ENCODE data around the gene ZNF432. TPM values are rescaled to one million over a fixed set of nuclear protein-coding genes. Genes with fewer than 3 reads are reported as not detected.

Gene ZNF432
- total and polyA plus RNA-seq, 10 donors = 4.5 to 20.8 (median 10.8) TPM

DNA sequence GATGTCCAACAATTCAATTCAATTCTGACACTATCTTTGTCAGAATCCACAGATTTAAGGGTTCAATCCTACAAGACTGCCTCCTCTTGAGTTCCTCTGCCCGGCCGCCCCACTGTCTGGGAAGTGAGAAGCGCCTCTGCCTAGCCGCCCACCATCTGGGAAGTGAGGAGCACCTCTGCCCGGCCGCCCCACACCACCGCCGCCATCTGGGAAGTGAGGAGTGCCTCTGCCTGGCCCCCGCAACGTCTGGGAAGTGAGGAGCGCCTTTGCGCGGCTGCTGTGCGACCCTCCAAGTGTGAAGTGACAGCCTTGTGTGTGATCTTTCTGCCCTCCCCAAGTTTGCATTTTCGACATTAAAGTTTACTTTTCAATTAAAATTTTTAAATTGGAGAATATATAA lies 26.4 kb downstream of the ZNF432 start:
- peaks cover 3 to 11% (median 8%) of the 10 kb centered on the region in 6 donors for H3K4me1 ChIP-seq
- peaks cover 28 to 99% (median 89%) of the 10 kb centered on the region in 6 donors for H3K36me3 ChIP-seq
- intact Hi-C loops (cut with DNase I; ENCODE audit: low total_unique reads) = no loop called here
- no peaks in the 10 kb centered on the region for H3K27me3 ChIP-seq (replicated peaks in 1 of 7)
- no peak overlapping the region for H3K27ac ChIP-seq
- no peak for DNase-seq
- peaks cover 15 to 100% (median 99%) of the 10 kb centered on the region in 8 donors for H3K9me3 ChIP-seq
- no peak overlapping the region for H3K4me3 ChIP-seq
- 96 to 98% (median 97%) methylated on average over 15 of the region's 15 CpGs for WGBS, 5 donors
- no peak for TF ChIP-seq POLR2A (IDR thresholded peaks at IDR 0.05)
- TF ChIP-seq POLR2AphosphoS5 (IDR thresholded peaks at IDR 0.05) = no peak

GRCh38 chr19:52020506-52020905 lies 28.1 kb downstream of the ZNF432 start:
- peaks cover 22 to 100% (median 100%) of the 10 kb centered on the region in 8 donors for H3K9me3 ChIP-seq
- TF ChIP-seq POLR2AphosphoS5 (IDR thresholded peaks at IDR 0.05) (no peak), POLR2A (IDR thresholded peaks at IDR 0.05) (no peak)
- TF ChIP-seq, protein P1, sequence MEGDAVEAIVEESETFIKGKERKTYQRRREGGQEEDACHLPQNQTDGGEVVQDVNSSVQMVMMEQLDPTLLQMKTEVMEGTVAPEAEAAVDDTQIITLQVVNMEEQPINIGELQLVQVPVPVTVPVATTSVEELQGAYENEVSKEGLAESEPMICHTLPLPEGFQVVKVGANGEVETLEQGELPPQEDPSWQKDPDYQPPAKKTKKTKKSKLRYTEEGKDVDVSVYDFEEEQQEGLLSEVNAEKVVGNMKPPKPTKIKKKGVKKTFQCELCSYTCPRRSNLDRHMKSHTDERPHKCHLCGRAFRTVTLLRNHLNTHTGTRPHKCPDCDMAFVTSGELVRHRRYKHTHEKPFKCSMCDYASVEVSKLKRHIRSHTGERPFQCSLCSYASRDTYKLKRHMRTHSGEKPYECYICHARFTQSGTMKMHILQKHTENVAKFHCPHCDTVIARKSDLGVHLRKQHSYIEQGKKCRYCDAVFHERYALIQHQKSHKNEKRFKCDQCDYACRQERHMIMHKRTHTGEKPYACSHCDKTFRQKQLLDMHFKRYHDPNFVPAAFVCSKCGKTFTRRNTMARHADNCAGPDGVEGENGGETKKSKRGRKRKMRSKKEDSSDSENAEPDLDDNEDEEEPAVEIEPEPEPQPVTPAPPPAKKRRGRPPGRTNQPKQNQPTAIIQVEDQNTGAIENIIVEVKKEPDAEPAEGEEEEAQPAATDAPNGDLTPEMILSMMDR (IDR thresholded peaks at IDR 0.05 in 8 of 11, conservative IDR thresholded peaks at IDR 0.05 in 3 of 11) = no peak
- H3K27me3 ChIP-seq (replicated peaks in 1 of 7) = no peaks in the 10 kb centered on the region
- intact Hi-C loops (cut with DNase I; ENCODE audit: low total_unique reads) = no loop called here
- no peak for DNase-seq
- WGBS, 5 donors = 94 to 98% (median 96%) methylated on average over 4 of the region's 4 CpGs
- H3K4me1 ChIP-seq = no peaks in the 10 kb centered on the region
- no peak overlapping the region for H3K27ac ChIP-seq
- peaks cover 35 to 100% (median 100%) of the 10 kb centered on the region in 6 donors for H3K36me3 ChIP-seq
- H3K4me3 ChIP-seq = peak overlapping the region in 1 of 8 donors; percentile 7

- intact Hi-C loops (cut with DNase I; ENCODE audit: low total_unique reads) = no loop called here
- Histone ChIP-seq H3K36me3 (peaks cover 0 to 27% (median 12%) of the 10 kb centered on the region in 6 donors), H3K27ac (no peak overlapping the region), H3K4me3 (no peak overlapping the region), H3K4me1 (peaks cover 6 to 21% (median 12%) of the 10 kb centered on the region in 6 donors), H3K27me3 (replicated peaks in 1 of 7) (no peaks in the 10 kb centered on the region), H3K9me3 (peaks cover 2 to 85% (median 71%) of the 10 kb centered on the region in 8 donors)
- no peak for TF ChIP-seq POLR2A (IDR thresholded peaks at IDR 0.05)
- TF ChIP-seq, protein P1 (IDR thresholded peaks at IDR 0.05 in 8 of 11, conservative IDR thresholded peaks at IDR 0.05 in 3 of 11) = no peak
- no peak for TF ChIP-seq POLR2AphosphoS5 (IDR thresholded peaks at IDR 0.05)
- WGBS, 5 donors = 90 to 100% (median 93%) methylated on average over 1 of the region's 1 CpG
- no peak for DNase-seq
Measured at GRCh38 chr19:52010674-52011073, 38.0 kb downstream of the ZNF432 start.

DNA sequence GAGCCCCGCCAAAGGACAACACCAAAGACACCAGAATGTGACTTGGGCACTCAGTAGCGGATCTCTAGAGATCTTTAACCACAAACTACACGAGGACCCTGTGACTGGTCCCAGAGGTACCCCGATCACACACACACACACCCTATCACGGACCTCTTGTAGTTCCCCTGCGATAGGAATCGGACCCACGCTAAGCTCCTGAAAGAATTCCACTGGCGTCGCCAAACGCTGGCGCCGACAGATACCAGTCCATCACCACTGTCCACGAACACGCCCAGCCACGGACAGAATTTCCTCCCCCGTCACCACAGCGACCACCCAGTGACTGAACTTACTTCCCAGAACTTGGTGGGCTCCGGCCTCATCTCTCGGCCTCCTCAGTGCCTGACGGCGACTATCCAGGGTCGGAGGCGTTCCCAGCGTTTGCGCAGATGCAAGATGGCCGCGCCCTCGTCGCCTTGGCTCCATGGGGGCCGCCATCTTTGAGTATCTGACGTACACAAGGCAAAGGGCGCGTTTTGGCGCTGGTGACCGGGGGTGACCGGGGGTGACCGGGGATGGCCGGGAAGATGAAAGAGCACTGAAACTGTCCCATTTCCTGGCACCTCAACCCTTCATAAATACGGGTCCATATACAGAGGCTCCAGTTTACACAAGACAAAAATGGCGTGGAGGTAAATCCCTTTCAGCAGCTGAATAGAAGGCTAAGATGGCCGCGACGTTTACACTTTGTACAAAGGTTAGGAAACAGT lies 40.7 kb downstream of the ZNF432 start, which contains the start of gene ZNF615:
ZNF615 (minus strand) TSS at position 406 of the 752 bp plus-strand sequence. CDS start 4,500 bp downstream, outside the sequence.
- TF ChIP-seq POLR2AphosphoS5 (IDR thresholded peaks at IDR 0.05) (peak; percentile 90 to 91 (median 90)), POLR2A (IDR thresholded peaks at IDR 0.05) (peak in 1 of 3 donors; percentile 37)
- TF ChIP-seq, protein P1 (IDR thresholded peaks at IDR 0.05 in 8 of 11, conservative IDR thresholded peaks at IDR 0.05 in 3 of 11) = no peak
- Histone ChIP-seq H3K9me3 (peaks cover 0 to 85% (median 70%) of the 10 kb centered on the region in 8 donors), H3K36me3 (peaks cover 0 to 27% (median 20%) of the 10 kb centered on the region in 6 donors), H3K4me1 (peaks cover 6 to 21% (median 12%) of the 10 kb centered on the region in 6 donors), H3K27ac (peak within 1 kb of the TSS; percentile 77 to 92 (median 90)), H3K27me3 (replicated peaks in 1 of 7) (no peaks in the 10 kb centered on the region), H3K4me3 (peak within 1 kb of the TSS; percentile 67 to 77 (median 71))
- intact Hi-C loops (cut with DNase I; ENCODE audit: low total_unique reads) = no loop called here
- DNase-seq = peak; percentile 96
- 0 to 1% (median 1%) methylated on average over 37 to 44 of the region's 44 CpGs for WGBS, 5 donors

Data from spleen (tissue), 11 donors.